Gastroesophageal sphincter (tissue), 3 donors: ENCODE data around the gene JAKMIP2.

Source experiments
- CTCF ChIP-seq, 4 experiments: fragments of 200-600 bp in 2 of 4; fragments of 450-650 bp in 2 of 4; sonication (generic) in 1 of 4; IDR thresholded peaks; one replicate each; pipeline ENCODE4 v1.5.1; 2017 to 2019; ENCODE audit warnings: antibody characterized with exemption in 4 of 4, mild to moderate bottlenecking in 2 of 4, moderate library complexity in 2 of 4
- POLR2A ChIP-seq, 2 donors: fragments of 450-650 bp; IDR thresholded peaks; one replicate each; pipeline ENCODE4 v1.6.1; 2017; ENCODE audit warnings: antibody characterized with exemption in 2 of 2, mild to moderate bottlenecking in 2 of 2, moderate library complexity in 1 of 2
- POLR2AphosphoS5 ChIP-seq: sonication (generic); formaldehyde crosslinking; IDR thresholded peaks from one replicate; pipeline ENCODE4 v1.6.1; 2017; ENCODE audit warnings: antibody characterized with exemption

DNA sequence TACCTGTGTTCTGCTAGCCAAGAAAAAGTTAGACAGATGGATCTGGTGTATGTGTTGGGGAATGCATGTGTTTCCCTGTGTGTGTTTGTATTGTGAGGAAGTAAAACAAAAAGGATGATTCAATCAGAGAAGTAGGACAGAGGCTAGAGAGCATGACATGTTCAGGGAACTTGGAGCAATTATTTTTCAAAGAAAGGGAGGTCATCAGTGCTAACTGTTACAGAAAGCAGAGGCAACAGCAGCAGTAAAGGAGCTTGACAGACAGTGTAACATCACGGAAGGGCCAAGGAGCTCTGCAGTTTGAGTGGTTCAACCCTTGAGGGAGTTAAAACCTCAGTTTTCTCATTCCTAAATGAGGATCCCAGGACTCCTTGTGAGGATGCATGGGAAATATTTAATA lies 35.8 kb upstream of the JAKMIP2 start:
- no peak for TF ChIP-seq POLR2AphosphoS5
- no peak for TF ChIP-seq CTCF (IDR thresholded peaks at IDR 0.05)
- no peak for TF ChIP-seq POLR2A (IDR thresholded peaks at IDR 0.05)
